NCI-H446 treated with DMSO at 0.1 percent for 48 hours (cell line): ENCODE measurements around the gene FOXO6.
A peak's percentile ranks its signal among the peaks of the same experiment; 100 is the strongest.
"Not testable (repeated sequence)": the region's sequence is repeated elsewhere in the genome, so short reads cannot be mapped to it uniquely, and the experiment has no call there.

Experiments
- DNase-seq: peaks from one replicate; lab custom pipeline; 2025; lab: John Stamatoyannopoulos, UW

FOXO6 gene

DNA sequence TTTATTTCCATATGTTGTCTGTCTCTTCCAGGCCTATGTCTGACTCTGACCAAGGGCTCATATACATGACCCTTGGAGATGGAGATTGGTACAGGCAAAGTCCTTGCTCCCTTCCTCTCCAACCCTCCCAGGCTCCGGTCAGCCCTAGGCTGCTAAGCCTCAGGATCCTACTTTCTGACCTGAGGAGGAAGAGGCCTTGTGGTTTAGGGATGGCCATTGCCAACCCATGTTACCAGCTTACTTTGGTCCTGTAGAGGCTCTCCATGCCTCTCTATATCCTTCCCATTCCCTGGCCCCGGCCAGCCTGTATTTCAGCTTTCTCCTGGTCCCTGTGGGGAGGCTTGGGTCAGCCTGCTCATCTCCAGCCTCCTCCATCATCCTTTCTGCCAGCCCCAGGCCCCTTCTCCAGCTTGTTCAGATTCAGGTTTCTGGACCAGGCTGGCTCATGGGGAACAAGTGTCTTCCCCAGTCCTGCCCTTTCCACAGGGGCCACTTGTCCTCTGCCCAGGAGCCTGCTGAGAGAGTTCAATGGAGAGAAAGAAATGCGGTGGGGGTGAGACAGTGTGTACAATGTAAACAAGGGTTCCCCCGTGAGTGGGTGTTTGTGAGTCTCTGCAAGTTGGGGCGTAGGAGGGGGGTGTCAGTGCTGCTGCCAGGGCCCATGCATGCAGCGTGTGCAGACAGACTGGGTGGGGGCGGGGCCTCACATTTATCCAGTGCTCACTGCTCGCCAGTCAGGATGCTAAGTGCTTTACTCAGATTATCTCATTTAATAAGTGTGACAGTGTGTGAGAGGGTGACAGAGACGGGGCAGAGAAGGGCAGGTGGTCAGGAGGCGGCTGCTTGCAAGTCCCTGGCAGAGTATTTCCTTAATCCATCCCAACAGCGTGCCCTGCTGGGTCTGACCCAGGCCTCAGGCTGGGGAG is 31.3 kb upstream of the FOXO6 start:
- DNase-seq, result no peak

DNA sequence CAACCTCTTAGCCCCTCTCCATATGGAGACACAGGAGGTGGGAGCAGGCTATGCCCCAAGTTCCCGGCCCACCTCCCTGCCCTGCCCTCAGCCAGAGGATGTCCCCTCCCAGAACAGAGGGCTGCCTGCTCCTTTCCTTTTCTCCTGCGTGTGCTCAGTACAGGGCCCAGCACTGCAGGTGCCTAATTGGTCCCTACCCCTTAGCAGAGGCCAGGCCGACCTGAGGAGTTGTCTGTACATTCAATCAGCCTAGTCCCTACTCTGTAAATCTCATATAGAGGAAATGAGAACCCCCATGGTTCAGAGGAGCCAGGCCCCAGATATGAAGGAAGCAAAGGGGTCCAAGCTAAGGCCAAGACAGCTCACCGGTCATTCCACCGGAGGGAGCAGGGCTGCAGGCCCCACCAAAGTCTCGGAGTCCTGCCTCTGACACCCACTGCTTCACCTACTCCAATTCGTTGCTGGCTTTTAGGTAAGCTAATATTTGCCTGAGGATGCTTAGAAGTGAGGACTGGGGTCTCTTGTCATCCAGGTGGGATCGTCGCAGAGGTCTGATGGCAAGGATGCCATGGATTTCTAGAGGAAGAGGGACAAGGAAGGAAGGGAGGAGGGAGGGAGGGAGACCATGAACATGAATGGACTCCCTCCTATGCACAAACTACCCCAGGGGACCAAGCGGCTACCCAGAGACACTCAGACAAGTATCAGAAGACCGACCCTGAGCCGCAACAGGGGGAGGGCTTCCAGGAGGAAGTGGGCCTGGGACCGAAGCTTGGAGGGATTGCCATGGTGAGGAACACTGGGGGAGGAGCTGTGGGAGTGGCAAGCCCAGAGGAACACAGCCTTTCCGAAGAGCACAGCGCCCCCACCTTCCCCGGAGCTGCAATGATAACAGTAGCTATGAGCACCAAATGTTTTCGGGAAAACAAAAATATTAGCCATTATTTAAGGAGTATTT is 30.4 kb upstream of the FOXO6 start:
- no peak for DNase-seq

- DNase-seq, result no peak
Observed at GRCh38 chr1:41331546-41331917, 29.7 kb upstream of the FOXO6 start.

GRCh38 chr1:41332161-41332560 is 29.1 kb upstream of the FOXO6 start:
- DNase-seq, result not testable (repeated sequence)

DNA sequence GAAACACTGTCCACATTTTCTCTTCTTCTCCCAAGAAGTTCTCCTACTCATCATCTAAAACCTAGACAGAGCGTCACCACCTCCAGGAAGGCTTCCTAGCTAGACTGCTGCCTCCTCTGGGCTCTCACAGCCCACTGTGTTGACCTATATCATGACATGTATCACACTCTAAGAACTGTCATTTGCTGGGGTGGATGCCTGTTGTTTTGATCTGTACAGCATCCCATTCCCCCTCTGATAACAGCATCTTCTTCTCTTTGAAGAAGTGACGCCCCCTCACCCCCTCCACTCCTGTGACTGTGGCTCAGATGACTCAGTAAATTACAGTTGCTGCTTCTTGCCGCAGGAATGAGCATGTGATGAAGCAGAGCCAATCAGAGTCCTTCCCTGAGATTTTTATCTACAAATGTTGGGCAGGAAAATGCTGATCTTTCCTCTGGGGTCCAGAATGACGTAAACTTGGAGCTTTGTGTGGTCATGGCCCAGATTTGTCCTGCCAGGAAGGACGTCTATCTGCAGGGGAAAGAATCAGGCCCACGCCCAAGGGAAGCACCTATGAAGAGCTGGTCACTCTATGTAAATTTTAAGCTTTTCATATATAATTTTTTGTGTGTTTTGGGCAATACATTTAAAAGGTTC is 28.0 kb upstream of the FOXO6 start:
- DNase-seq, result no peak

DNA sequence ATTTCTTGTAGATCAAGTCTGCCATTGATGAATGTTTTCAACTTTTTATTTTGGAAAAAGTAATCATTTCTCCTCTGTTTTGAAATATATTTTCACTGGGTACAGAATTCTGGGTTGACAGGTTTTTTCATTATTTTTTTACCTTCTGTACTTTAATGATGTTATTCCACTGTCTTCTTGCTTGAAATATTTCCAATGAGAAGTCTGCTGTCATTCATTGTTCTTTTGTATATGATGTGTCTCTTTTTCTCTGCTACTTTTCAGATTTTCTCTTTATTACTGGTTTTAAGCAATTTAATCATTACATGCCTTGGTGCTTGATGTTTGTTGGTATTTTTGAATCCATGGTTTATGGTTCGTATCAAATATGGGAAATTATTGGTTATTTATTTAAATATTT is 22.4 kb upstream of the FOXO6 start:
- no peak for DNase-seq

GRCh38 chr1:41340655-41341364 is 20.4 kb upstream of the FOXO6 start:
- DNase-seq, result no peak

- no peak for DNase-seq
Observed at GRCh38 chr1:41341365-41341683, 19.9 kb upstream of the FOXO6 start.

- DNase-seq, result peak; percentile 86
Observed at GRCh38 chr1:41341772-41342562, 19.3 kb upstream of the FOXO6 start.

- DNase-seq, result no peak
Observed at GRCh38 chr1:41342774-41343355, 18.4 kb upstream of the FOXO6 start.

- no peak for DNase-seq
Observed at GRCh38 chr1:41343790-41344699, 17.2 kb upstream of the FOXO6 start.

GRCh38 chr1:41344708-41345159 is 16.5 kb upstream of the FOXO6 start:
- DNase-seq, result no peak

DNA sequence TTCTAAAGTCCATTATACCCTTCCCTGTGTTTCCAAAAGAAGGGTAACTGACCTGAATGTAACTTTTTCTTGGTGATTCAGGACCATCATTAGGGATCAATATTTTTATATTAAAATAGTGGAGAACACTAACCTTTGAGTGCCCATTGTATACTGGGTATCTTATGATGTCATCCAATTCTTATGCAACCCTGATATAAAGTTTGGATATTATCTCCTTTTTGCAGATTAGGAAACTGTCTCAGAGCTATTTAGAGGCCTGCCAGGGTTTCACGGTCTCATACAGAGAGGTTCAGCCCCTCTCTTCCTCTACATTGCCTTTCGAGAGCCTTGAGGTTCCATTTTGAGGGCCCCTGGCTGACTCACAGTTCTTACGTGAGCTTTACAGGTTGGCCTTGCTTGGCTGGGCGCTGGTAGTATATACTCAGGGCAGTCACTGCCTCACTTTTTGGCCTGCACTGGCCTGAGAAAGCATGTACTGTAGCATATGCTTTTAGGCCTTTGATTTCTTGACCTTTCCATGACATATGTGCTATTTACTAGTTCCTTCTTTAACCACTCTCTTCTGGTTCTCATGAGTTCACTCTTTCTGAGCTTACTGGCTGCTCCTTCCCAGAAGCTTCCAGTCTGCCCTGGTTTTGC is 15.7 kb upstream of the FOXO6 start:
- no peak for DNase-seq

GRCh38 chr1:41347276-41347675 is 14.0 kb upstream of the FOXO6 start:
- DNase-seq, result no peak

DNA sequence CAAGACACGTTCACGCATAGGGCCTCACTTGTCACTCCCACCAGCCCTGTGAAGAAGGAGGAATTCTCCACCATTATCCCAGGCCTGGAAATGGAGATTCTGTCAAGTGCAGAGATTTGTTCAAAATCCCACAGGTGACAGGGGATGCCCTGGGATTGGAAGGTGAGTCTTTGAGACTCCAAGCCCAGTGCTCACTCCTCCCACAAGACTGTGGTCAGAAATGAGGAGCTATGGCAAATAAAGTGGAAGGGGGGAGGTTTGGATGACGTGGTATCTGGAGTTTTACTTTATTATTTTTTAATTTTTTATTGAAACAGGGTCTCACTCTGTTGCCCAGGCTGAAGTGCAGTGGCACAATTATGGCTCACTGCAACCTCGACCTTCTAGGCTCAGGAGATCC is 12.8 kb upstream of the FOXO6 start:
- DNase-seq, result no peak

DNA sequence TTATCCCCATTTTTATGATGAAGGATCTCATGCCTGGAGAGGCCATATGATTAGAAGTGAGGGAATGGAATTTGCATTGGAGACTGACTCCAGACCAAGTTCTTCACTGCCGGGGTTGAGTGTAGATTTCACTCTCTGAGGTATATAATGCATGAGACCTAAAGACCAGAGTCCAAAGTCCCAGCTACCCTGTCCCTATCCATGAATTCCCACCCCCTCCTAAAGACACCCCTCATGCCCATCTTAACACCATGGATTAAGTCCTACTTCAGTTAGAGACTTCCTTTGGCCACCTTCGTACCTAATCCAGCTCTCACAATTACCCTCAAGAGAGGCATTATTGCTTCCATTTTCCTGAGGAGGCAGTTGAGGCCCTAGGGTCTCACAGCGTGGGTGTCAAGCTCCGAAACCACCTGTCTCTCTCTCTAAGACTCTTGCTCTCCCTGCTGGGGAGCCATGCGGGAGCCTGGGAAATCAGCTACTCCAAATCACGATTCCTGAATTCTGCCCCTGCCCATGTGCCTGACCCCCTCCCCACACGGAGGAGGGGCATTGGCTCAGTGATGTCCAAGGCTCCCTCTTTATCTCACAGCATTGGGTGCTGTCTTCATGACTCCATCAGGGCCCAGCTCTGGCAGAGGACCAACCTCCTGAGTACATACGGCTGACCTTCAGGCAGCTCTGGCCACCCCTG is 11.7 kb upstream of the FOXO6 start:
- DNase-seq, result no peak

DNA sequence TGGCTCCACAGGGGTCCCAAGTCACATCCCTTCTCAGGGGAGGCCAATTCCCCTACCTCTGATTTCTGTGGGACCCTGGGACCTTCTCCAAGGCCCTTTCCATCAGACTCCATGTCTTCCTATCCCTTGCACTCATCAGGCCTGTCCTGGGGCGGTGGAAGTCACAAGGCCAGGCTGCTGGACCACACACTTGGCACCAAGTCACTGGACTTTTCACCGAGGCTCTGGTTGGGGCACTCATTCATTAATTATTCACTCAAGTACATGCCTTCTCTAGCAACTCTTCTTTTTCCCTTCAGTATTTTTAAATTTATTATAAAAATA is 11.2 kb upstream of the FOXO6 start:
- no peak for DNase-seq
